PC-3 (cell line): ENCODE measurements around the gene AKAP13. TPM values are rescaled to one million over a fixed set of nuclear protein-coding genes. Genes with fewer than 3 reads are reported as not detected.

Source experiments
- ATAC-seq: fragments of 200-7000 bp; cut with Tn5 transposase; 2 replicates; pipeline ENCODE4 v1.9.1; 2020; ENCODE audit warnings: mild to moderate bottlenecking, moderate library complexity
- BruUV-seq: library from RNA; stranded (reverse); fragments of 400-500 nt; replicated peaks from 2 replicates; lab custom pipeline; 2021; lab: Mats Ljungman, UMichigan
- CTCF ChIA-PET: fragments of 300-600 bp; sonication (Branson Sonifier 250); formaldehyde crosslinking; loops from one replicate; lab custom pipeline; 2022; ENCODE audit warnings: antibody characterized with exemption; lab: Charles Lee
- POLR2A ChIA-PET: fragments of 300-600 bp; sonication (Branson Sonifier 250); formaldehyde crosslinking; loops from one replicate; lab custom pipeline; 2022; ENCODE audit warnings: antibody characterized with exemption; ENCODE audit not compliant: unreplicated experiment; lab: Charles Lee
- DNase-seq: peaks from one replicate; pipeline ENCODE4 v3.0.0-alpha.2; 2015
- H2AFZ ChIP-seq: fragments of 300-600 bp; sonication (generic); 2 replicates; pipeline ENCODE4 v1.6.0; 2016; ENCODE audit warnings: antibody characterized with exemption, low read length
- H3F3A ChIP-seq: fragments of 300-600 bp; sonication (generic); one replicate; pipeline ENCODE4 v1.6.0; 2017; ENCODE audit warnings: antibody characterized with exemption, low read length, control low read depth, mild to moderate bottlenecking; ENCODE audit not compliant: unreplicated experiment
- H3K27ac ChIP-seq: fragments of 300-600 bp; sonication (generic); 2 replicates; pipeline ENCODE4 v1.5.1; 2016; ENCODE audit warnings: mild to moderate bottlenecking, low read length
- H3K27me3 ChIP-seq: fragments of 300-600 bp; sonication (generic); 2 replicates; pipeline ENCODE4 v1.6.1; 2016; ENCODE audit warnings: low read length, mixed read lengths
- H3K36me3 ChIP-seq: fragments of 300-600 bp; sonication (generic); 2 replicates; pipeline ENCODE4 v1.6.1; 2016; ENCODE audit warnings: low read depth, mixed run types, low read length, mixed read lengths
- H3K4me1 ChIP-seq: fragments of 300-600 bp; sonication (generic); 2 replicates; pipeline ENCODE4 v1.5.1; 2016; ENCODE audit warnings: low read length; ENCODE audit not compliant: insufficient read depth
- H3K4me2 ChIP-seq: fragments of 300-600 bp; sonication (generic); 2 replicates; pipeline ENCODE4 v1.6.0; 2016; ENCODE audit warnings: low read length
- H3K4me3 ChIP-seq: fragments of 300-600 bp; sonication (generic); 2 replicates; pipeline ENCODE4 v1.5.1; 2016; ENCODE audit warnings: mild to moderate bottlenecking, low read length, mixed read lengths
- H3K79me2 ChIP-seq: fragments of 300-600 bp; sonication (generic); 2 replicates; pipeline ENCODE4 v1.6.1; 2017; ENCODE audit warnings: low read length, mixed read lengths
- H3K9ac ChIP-seq: fragments of 300-600 bp; sonication (generic); 2 replicates; pipeline ENCODE4 v1.6.0; 2016; ENCODE audit warnings: mild to moderate bottlenecking, low read length
- H3K9me2 ChIP-seq: fragments of 300-600 bp; sonication (generic); replicated peaks from 2 replicates; pipeline ENCODE4 v1.6.1; 2016; ENCODE audit warnings: mixed run types, low read length, mixed read lengths
- H3K9me3 ChIP-seq: fragments of 300-600 bp; sonication (generic); 2 replicates; pipeline ENCODE4 v1.6.1; 2016; ENCODE audit warnings: low read length, mixed read lengths
- H4K20me1 ChIP-seq: fragments of 300-600 bp; sonication (generic); 2 replicates; pipeline ENCODE4 v1.6.1; 2016; ENCODE audit warnings: low read length, mixed read lengths
- EZH2 ChIP-seq: fragments of 300-600 bp; sonication (generic); IDR thresholded peaks from one replicate; pipeline ENCODE4 v1.6.1; 2017; ENCODE audit warnings: antibody characterized with exemption, mild to moderate bottlenecking, low read length; ENCODE audit not compliant: unreplicated experiment
- EZH2phosphoT487 ChIP-seq: fragments of 300-600 bp; sonication (generic); IDR thresholded peaks from 2 replicates; pipeline ENCODE4 v1.6.1; 2018; ENCODE audit warnings: mild to moderate bottlenecking, antibody characterized with exemption, low read length, borderline replicate concordance
- intact Hi-C: fragments of 100-400 bp; cut with micrococcal nuclease; formaldehyde crosslinking; loops from 2 replicates; pipeline ENCODE4 v1.9.0; 2023
- total RNA-seq: library from RNA; depleted of rRNA; stranded (reverse); fragments of >200 nt; gene quantifications from 2 replicates; pipeline ENCODE4 v1.2.3, GENCODE V29; 2014
- TF ChIP-seq, protein P1 (sequence below): fragments of 300-600 bp; sonication (generic); conservative IDR thresholded peaks from 2 replicates; pipeline ENCODE4 v1.5.1; 2017; ENCODE audit warnings: antibody characterized with exemption, low read depth, mild to moderate bottlenecking, low read length

Gene AKAP13
- total RNA-seq, 1 experiment from 2014 or later, result 36.8 TPM

DNA sequence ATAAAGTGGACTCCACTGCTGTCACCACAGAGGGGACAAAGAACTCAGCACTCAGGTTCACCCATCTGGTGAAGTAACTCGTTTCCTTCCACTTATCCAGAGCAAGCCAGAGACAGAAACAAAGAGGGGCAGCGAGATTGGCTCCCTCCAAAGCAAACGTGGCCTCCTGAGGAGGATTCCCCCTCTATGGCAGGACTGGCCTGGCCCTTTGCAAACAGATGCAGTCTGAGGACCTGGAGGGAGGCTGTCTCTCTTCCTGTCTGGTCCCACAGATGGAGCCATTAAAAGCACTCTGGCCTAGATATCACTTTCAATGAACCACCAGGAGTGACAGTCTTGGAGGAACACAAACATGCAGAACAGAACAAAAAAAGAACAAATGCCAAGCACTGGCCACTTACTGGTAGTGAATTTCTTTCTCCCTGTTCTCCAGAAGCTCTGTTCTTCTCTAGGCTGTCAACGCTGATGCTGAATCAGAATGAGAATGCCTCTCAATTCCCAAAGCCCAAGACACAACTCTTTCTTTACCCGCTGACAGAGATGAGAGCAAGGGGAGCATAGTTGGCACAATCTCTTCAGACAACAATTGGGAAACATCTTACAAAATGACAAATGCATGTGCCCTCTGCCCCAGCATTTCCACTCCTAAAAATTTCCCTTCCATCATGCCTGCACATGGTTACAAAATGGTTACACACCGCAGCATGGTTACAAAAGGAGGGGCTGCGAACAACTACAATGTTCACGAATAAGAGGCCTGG, 400.0 kb downstream of the AKAP13 start:
- Histone ChIP-seq H3F3A (no peaks in the 10 kb centered on the region), H3K9ac (no peak overlapping the region), H2AFZ (no peak overlapping the region), H3K79me2 (peaks cover 69% of the 10 kb centered on the region), H3K27ac (no peak overlapping the region), H3K9me3 (no peaks in the 10 kb centered on the region), H3K27me3 (no peaks in the 10 kb centered on the region), H3K4me1 (peaks cover 10% of the 10 kb centered on the region), H4K20me1 (no peaks in the 10 kb centered on the region), H3K36me3 (no peaks in the 10 kb centered on the region), H3K9me2 (no peaks in the 10 kb centered on the region), H3K4me3 (no peak overlapping the region), H3K4me2 (no peak overlapping the region)
- TF ChIP-seq EZH2 (no peak), EZH2phosphoT487 (no peak)
- TF ChIP-seq, protein P1, sequence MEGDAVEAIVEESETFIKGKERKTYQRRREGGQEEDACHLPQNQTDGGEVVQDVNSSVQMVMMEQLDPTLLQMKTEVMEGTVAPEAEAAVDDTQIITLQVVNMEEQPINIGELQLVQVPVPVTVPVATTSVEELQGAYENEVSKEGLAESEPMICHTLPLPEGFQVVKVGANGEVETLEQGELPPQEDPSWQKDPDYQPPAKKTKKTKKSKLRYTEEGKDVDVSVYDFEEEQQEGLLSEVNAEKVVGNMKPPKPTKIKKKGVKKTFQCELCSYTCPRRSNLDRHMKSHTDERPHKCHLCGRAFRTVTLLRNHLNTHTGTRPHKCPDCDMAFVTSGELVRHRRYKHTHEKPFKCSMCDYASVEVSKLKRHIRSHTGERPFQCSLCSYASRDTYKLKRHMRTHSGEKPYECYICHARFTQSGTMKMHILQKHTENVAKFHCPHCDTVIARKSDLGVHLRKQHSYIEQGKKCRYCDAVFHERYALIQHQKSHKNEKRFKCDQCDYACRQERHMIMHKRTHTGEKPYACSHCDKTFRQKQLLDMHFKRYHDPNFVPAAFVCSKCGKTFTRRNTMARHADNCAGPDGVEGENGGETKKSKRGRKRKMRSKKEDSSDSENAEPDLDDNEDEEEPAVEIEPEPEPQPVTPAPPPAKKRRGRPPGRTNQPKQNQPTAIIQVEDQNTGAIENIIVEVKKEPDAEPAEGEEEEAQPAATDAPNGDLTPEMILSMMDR, result no peak
- POLR2A ChIA-PET, result no interaction called here
- no peak for DNase-seq
- ATAC-seq, result no peak
- CTCF ChIA-PET, result no interaction called here
- no TSS peak for BruUV-seq
- intact Hi-C loops, result no loop called here

DNA sequence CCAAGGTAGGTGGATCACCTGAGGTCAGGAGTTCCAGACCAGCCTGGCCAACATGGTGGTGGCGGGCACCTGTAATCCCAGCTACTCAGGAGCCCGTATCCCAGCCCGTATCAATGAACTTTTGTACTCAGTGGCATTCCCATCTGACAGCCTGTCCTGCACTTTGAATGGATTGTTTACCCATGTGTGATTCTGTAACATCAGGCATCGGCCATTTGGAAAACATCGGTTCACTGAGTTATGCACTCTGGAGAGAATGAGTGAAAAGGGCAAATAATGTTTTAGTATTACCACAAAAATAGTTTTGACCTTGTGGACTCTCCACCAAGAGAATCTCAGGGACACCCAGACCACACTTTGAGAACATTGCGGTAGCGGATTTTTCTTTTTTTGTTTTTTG, 400.7 kb downstream of the AKAP13 start:
- Histone ChIP-seq H3K27ac (no peak overlapping the region), H3K9me2 (no peaks in the 10 kb centered on the region), H3K9ac (no peak overlapping the region), H3K9me3 (no peaks in the 10 kb centered on the region), H3K4me3 (no peak overlapping the region), H3K4me1 (peaks cover 16% of the 10 kb centered on the region), H3K4me2 (no peak overlapping the region), H2AFZ (no peak overlapping the region), H3F3A (no peaks in the 10 kb centered on the region), H3K27me3 (no peaks in the 10 kb centered on the region), H3K79me2 (peaks cover 67% of the 10 kb centered on the region), H3K36me3 (no peaks in the 10 kb centered on the region), H4K20me1 (no peaks in the 10 kb centered on the region)
- DNase-seq, result no peak
- intact Hi-C loops, result no loop called here
- TF ChIP-seq, protein P1, result no peak
- no peak for TF ChIP-seq EZH2phosphoT487
- TF ChIP-seq EZH2, result no peak
- CTCF ChIA-PET, result no interaction called here
- ATAC-seq, result no peak
- POLR2A ChIA-PET, result no interaction called here
- no TSS peak for BruUV-seq

DNA sequence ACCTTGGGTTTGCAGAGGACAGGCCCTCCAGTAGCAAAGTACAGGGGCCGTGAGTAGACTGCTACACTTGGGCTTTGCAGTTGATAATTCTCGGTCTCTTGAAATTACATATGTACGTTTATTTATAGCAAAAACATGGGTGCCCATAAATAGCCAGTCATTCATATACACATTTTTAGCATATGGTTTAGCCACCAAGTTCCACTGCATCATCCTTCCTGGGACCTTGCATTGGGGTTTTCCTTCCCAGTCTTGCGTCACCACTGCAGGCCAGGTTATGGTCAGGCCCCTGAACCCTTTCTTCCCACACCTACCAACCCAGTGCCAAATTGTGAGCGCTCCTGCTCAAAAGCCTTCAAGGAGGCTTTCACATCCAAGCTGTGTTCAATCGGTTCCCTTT, 401.7 kb downstream of the AKAP13 start:
- Histone ChIP-seq H4K20me1 (no peaks in the 10 kb centered on the region), H3K4me3 (no peak overlapping the region), H2AFZ (no peak overlapping the region), H3K9me3 (no peaks in the 10 kb centered on the region), H3K36me3 (no peaks in the 10 kb centered on the region), H3K27me3 (no peaks in the 10 kb centered on the region), H3K4me1 (peaks cover 24% of the 10 kb centered on the region), H3K4me2 (no peak overlapping the region), H3K9me2 (no peaks in the 10 kb centered on the region), H3K9ac (no peak overlapping the region), H3K79me2 (peaks cover 65% of the 10 kb centered on the region), H3K27ac (no peak overlapping the region), H3F3A (no peaks in the 10 kb centered on the region)
- BruUV-seq, result no TSS peak
- CTCF ChIA-PET, result no interaction called here
- ATAC-seq (no peak), DNase-seq (no peak)
- TF ChIP-seq EZH2phosphoT487 (no peak), EZH2 (no peak)
- TF ChIP-seq, protein P1, result no peak
- POLR2A ChIA-PET, result no interaction called here
- intact Hi-C loops, result no loop called here
